Measurements from ENCODE around the gene LIPC.
"Not testable (repeated sequence)": the region's sequence is repeated elsewhere in the genome, so short reads cannot be mapped to it uniquely, and the experiment has no call there.

LIPC gene

GRCh38 chr15:58595516-58596263, 163.9 kb downstream of the LIPC start:
- no peak for DNase-seq

DNA sequence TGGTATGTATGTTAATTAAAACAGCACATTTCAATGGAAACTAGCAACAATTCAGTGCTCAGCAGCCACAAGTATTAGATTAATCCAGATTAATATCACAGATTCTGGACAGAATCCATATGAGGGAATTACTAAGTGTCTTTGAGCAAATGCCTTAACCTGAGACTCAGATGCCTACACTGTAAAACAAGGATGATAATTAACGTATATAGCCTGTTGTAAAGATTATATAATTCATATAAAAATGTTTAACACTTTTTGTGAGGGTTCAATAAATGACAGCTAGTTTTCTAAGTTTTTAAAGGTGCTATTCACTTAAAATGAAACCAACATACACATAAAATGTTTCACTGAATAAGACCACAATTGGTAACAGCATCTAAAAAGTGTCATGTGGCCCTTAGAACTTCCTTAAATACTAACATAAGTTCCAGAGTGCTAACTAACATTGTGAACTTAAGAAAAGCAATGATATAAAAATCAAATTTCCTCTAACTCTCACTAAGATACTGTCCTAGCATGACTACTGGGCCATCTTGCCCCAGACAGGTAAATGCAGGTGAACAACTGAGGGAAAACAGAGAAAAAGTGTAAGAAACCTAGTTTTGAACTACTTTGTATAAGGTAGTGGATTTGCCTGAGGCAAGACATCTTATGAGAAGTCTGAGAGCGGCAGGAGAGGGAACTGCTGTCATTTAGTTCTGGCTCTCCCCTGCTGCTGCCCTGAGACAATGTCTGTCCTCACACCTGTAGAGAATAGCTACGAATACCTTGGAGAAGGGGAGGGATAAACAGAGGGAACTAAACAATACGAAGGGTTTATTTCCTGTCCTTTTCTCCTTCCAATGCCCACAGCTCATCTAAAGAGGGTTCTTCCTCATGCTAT, 166.4 kb downstream of the LIPC start:
- DNase-seq = no peak

DNA sequence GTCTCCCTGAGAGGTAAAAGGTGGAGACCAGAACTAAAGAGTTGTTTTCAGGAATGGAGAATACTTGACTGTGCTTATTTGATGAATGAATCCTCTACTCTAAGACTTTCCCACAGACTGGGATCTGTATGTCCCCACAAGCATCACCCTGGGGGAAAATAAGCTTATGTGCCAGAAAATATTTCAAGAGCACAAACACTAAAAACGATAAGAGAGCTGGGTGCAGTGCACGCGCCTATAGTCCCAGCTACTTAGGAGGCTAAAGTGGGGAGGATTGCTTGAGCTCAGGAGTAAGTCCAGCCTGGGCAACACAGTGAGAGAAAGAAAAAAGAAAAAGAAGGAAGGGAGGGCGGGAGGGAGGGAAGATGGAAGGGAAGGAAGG, 167.0 kb downstream of the LIPC start:
- DNase-seq = no peak

DNA sequence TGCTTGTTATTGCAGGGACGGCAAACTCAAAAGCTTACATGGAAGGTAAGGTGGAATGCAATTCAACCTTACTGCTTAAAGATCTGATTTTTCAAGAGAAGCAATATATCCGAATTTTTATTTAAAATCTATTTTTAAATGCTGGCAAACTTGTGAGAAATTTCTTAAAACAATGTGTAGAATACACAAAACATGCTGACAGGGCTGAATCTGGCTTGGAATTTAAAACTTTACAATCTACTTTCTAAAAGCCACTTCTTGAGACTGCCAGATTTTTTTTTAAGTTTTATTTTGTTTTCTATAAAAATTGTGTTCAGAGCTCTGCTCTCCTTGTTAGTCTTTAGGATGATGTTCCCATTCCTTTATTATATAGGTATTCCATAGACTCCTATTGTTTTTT, 171.0 kb downstream of the LIPC start:
- no peak for DNase-seq

DNA sequence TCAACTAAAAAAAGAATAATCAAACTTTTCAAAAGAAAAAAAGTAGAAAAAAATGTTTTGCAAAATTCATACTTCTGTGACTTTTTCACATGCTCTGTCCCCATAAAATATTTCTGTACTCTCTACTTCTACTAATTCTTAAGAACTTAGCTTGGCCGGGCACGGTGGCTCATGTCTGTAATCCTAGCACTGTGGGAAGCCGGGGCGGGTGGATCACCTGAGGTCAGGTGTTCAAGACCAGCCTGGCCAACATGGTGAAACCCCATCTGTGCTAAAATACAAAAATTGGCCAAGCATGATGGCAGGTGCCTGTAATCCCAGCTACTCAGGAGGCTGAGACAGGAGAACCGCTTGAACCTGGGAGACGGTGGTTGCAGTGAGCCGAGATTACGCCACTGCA, 172.1 kb downstream of the LIPC start:
- not testable (repeated sequence) for DNase-seq

DNA sequence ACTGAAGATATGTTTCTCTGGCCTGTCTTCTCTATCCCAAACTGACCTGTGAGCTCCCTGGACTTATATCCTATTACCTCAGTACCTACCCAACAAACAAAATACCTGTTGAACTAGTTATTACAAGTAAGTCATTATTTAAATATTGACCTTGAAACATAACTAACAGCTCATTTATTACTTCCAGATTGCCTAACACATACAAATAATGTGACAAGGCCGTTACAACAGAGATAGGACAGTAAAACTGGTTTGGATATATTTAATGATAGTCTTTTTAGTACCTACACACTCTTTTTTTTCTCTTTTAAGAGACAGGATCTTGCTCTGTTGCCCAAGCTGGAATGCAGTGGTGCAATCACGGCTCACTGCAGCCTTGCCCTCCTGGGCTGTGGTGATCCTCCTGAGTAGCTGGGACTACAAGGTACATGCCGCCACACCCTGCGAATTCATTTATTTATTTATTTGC, 172.7 kb downstream of the LIPC start:
- DNase-seq = no peak

DNA sequence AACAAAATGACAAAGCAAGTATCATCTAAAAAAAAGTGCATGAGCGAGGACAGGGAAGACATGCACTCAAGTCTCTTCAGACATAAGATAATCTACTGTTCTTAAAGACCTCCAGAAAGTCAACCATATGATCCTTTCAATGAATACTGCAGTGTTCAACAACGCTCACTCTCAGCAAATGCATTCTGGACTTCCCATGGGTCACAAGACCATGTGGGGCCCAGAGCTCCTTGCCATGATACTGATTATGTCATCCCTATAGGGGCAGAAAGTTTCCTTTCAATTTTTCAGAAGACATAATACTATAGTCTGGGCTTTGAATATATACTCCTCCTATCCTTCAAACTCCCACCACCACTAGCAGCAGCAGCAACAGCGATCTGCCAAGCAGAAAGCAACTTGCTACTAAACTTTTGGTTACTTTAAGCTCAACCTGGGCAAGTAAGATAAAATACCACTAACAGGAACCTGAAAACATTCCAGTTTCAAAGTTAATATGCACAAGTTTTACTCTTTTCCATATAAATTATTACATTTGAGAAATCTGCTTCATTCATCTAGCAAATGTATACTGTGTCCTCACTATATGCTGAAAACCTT, 174.2 kb downstream of the LIPC start:
- DNase-seq = no peak

DNA sequence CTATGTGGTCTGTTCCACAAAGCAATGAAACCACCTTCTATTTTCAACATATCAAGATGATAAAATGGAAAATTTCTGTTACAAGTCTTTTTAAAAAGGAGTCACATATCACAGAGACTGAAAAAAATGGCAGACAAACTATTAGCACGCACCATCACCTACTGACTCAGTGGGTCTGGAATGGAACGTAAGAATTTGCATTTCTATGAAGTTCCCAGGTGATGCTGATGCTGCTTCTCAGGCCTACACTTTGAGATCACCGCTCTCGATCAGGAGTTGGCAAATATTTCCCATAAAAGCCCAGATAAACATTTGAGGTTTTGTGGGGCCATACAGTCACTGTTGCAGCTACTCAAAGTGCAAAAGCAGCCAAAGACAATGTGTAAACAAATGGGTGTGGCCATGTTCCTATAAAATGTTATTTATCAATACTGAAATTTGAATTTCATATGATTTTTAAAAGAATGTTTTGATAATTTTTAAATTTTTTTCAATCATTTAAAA, 174.8 kb downstream of the LIPC start:
- DNase-seq = no peak

- DNase-seq = no peak
Observed at GRCh38 chr15:58608129-58608590, 176.4 kb downstream of the LIPC start.

DNA sequence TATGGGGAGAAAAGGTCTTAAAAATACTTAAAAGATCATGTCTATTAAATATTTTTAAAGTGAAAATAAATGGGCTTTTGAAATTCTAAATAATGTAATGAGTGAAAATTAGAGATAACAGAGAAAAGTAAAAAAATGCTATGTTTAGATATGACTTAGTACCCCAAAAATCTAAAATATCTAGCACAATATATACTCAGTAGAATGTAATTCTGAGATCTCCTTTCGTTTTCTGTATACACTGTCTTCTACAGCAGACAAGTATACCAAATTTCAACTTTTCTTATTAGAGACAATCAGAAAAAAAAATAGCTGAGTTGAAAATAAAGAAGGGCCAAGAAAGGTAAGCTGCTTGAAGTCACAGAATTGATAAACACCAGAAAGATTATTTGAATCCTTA, 176.9 kb downstream of the LIPC start:
- no peak for DNase-seq

GRCh38 chr15:58611731-58612676, 180.2 kb downstream of the LIPC start:
- DNase-seq = no peak

DNA sequence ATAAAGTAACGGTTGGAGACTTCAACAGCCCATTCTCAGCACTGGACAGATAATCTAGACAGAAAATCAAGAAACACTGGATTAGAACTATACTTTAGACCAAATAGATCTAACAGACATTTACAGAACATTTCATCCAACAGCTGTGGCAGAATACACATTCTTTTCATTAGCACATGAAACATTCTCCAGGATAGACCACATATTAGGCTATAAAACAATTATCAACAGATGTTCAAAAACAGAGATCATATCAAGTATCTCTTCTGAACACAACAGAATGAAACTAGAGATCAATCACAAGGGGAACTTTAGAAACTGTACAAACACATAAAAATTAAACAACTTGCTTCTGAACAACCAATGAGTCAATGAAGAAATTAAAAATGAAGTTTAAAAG, 184.4 kb downstream of the LIPC start:
- no peak for DNase-seq

All from NCI-H774 (cell line).